Neutrophil (primary cell): Measurements from ENCODE around the gene OBSCN.

ENCODE experiments used
- H3K27ac ChIP-seq: fragments of 200-600 bp; sonication (generic); 2 replicates; pipeline ENCODE4 v1.5.1; 2016; ENCODE audit warnings: mild to moderate bottlenecking, moderate library complexity
- H3K27me3 ChIP-seq: fragments of 200-600 bp; sonication (generic); 2 replicates; pipeline ENCODE4 v1.6.0; 2016; ENCODE audit warnings: mild to moderate bottlenecking
- H3K36me3 ChIP-seq: fragments of 200-600 bp; sonication (generic); 2 replicates; pipeline ENCODE4 v1.5.1; 2017
- H3K4me1 ChIP-seq, 2 experiments: fragments of 200-600 bp in 1 of 2; sonication (generic) in 1 of 2; 1 replicate in 1 of 2; 2 replicates in 1 of 2; pipeline versions ENCODE4 v1.5.1 to v1.6.1; 2013 to 2016; ENCODE audit warnings: low read depth in 1 of 2, low read length in 1 of 2, mild to moderate bottlenecking in 1 of 2, moderate library complexity in 1 of 2; ENCODE audit not compliant: control insufficient read depth in 1 of 2, insufficient read depth in 1 of 2
- H3K4me3 ChIP-seq, 2 experiments: fragments of 200-600 bp in 1 of 2; sonication (generic) in 1 of 2; 1 replicate in 1 of 2; 2 replicates in 1 of 2; pipeline ENCODE4 v1.5.1; 2013 to 2016; ENCODE audit warnings: low read depth in 1 of 2, low read length in 1 of 2, mild to moderate bottlenecking in 1 of 2, moderate library complexity in 1 of 2
- H3K9me3 ChIP-seq: fragments of 200-600 bp; sonication (generic); 2 replicates; pipeline ENCODE4 v1.5.1; 2016
- CTCF ChIP-seq: fragments of 200-600 bp; sonication (generic); IDR thresholded peaks from 2 replicates; pipeline ENCODE4 v1.5.1; 2016; ENCODE audit warnings: antibody characterized with exemption

Gene OBSCN

GRCh38 chr1:228161362-228161761, 46.5 kb upstream of the OBSCN start:
- H3K27ac ChIP-seq, result no peak overlapping the region

GRCh38 chr1:228161866-228162265, 46.0 kb upstream of the OBSCN start:
- TF ChIP-seq CTCF, result no peak
- Histone ChIP-seq H3K4me3 (no peak overlapping the region), H3K9me3 (no peaks in the 10 kb centered on the region), H3K27me3 (peaks cover 49% of the 10 kb centered on the region), H3K36me3 (no peaks in the 10 kb centered on the region), H3K4me1 (peaks cover 15 to 18% of the 10 kb centered on the region in 2 experiments), H3K27ac (no peak overlapping the region)

More at GRCh38 chr1:228161362-228161761, 46.5 kb upstream of the OBSCN start:
- Histone ChIP-seq H3K4me3 (no peak overlapping the region), H3K4me1 (peaks cover 11 to 13% of the 10 kb centered on the region in 2 experiments), H3K9me3 (no peaks in the 10 kb centered on the region), H3K36me3 (no peaks in the 10 kb centered on the region), H3K27me3 (peaks cover 54% of the 10 kb centered on the region)
- no peak for TF ChIP-seq CTCF

- Histone ChIP-seq H3K4me1 (peaks cover 15 to 18% of the 10 kb centered on the region in 2 experiments), H3K36me3 (no peaks in the 10 kb centered on the region), H3K4me3 (no peak overlapping the region), H3K9me3 (no peaks in the 10 kb centered on the region), H3K27me3 (peaks cover 43% of the 10 kb centered on the region), H3K27ac (no peak overlapping the region)
- no peak for TF ChIP-seq CTCF
Observed at GRCh38 chr1:228162286-228163006, 45.4 kb upstream of the OBSCN start.

GRCh38 chr1:228163007-228163753, 44.7 kb upstream of the OBSCN start:
- no peak overlapping the region for H3K4me3 ChIP-seq
- H3K4me1 ChIP-seq, result peaks cover 15 to 18% of the 10 kb centered on the region in 2 experiments
- H3K36me3 ChIP-seq, result no peaks in the 10 kb centered on the region
- H3K27me3 ChIP-seq, result peaks cover 41% of the 10 kb centered on the region
- no peak for TF ChIP-seq CTCF
- H3K27ac ChIP-seq, result no peak overlapping the region
- H3K9me3 ChIP-seq, result no peaks in the 10 kb centered on the region

GRCh38 chr1:228163776-228164519, 43.9 kb upstream of the OBSCN start:
- H3K4me3 ChIP-seq, result no peak overlapping the region
- no peaks in the 10 kb centered on the region for H3K9me3 ChIP-seq
- no peaks in the 10 kb centered on the region for H3K36me3 ChIP-seq
- peak overlapping the region; percentile 100 for H3K27ac ChIP-seq
- H3K4me1 ChIP-seq, result peaks cover 15 to 18% of the 10 kb centered on the region in 2 experiments
- H3K27me3 ChIP-seq, result peaks cover 41% of the 10 kb centered on the region
- no peak for TF ChIP-seq CTCF
